ENCODE data around the gene TTLL8.

Gene TTLL8

DNA sequence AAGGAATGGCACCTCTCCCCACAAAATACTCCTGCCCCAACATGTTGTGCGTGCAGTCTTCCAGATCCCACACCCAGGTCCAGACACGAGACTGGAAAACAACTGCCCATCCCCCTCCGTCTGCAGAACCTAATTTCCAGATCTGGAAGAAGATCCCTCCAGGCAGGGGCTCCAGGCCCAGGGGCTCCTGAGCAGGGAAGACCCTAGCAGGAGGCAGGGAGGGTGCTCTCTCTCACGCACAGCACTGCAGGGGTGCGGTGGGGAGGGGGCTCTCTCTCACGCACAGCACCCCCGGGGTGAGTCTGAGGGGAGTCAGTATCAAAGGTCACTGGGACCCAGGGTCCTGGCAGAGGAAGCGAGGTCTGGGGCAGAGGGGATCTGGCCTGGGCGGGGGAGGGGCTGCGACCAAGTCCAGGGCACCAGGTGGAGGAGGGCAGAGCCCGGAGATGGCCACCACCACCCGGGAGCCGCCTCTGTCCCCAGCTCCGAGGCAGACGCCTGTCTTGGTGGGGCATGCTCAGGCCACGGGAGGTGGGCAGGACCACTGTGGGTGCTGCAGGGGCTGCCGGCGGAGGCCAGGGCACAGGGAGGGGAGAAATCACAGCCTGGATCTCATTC is 25.5 kb upstream of the TTLL8 start:
- in situ Hi-C loops (cut with MboI; ENCODE audit: low sequenced_read_pairs) = no loop called here

DNA sequence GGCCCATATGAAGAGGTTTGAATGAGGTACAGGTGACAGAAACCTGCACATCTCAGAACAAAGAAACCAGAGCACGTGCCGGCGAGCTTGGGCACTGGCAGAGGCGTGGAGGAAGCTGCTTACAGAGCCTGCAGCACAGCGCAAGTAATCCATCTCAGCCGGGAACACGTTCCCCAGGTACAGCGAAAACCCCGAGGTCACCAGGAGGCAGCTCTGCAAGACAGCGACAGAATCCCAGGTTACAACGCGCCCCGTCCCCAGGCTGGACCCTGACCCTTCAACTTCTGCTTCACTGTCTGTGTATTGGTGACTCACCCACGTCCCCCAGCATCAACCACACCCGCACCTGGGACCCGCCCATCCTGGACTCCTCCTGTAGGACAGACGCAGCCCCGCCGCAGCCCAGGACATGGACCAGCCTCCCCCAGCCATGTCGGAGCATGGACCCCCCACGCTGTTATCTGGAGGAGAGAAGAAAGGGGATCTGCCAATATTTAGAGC is 24.9 kb upstream of the TTLL8 start:
- in situ Hi-C loops (cut with MboI; ENCODE audit: low sequenced_read_pairs) = no loop called here

DNA sequence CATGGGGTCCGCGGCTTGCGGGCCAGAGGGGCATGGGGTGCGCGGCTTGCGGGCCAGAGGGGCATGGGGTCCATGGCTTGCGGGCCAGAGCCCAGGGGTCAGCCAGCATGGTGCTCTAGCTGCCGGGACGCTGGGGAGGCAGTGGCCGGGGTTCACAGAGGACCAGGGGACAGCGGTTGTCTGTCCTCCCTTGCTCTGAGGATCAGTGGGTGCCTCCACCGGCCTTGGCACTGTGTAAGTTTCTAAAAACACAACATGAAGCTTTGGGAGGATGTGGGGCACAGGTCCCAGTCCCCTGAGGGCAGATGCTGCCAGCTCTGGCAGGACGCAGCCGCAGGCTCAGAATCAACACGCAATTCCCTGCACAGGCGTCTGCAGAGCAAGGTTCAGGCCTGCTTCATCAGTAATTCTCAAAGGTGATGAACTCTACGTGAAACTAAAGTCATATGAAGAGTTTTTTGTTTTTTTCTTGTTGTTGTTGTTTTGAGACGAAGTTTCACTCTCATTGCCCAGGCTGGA is 24.2 kb upstream of the TTLL8 start:
- in situ Hi-C loops (cut with MboI; ENCODE audit: low sequenced_read_pairs) = no loop called here

DNA sequence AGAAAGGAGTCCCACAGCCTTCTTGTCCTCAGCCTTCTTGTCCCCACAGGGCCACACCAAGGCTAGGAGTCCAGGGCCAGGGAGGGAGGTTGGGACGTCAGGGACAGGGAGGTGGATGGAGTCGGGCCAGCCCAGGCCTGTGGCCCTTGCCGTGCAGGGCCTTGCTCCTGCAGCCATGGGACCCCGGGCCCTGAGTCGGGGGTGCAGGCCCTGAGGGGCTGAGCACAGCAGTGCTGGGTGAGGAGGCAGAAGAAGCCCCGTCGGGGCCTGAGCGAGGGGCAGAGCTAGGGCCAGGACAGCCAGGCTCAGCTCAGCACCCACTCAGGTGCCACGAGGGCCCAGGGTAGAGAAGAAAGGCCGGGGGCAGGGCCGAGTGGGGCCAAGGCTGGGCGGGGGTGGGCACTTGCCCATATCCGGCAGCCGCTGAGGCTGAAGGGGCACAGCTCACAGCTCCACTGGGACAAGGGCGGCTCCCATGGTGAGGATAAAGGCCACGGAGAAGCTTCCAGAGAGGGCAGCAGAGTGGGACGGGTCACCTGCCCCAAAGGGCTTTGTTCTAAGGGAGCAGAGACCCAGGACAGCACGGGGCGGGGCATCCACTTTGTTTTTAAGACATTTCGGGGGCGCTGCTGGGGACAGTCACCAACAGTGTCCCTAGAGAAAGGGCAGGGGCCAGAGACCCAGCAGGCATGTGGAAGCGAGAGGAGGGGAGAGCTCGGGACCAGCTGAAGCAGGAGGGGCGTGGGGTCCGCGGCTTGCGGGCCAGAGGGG is 23.5 kb upstream of the TTLL8 start:
- in situ Hi-C loops (cut with MboI; ENCODE audit: low sequenced_read_pairs) = no loop called here

DNA sequence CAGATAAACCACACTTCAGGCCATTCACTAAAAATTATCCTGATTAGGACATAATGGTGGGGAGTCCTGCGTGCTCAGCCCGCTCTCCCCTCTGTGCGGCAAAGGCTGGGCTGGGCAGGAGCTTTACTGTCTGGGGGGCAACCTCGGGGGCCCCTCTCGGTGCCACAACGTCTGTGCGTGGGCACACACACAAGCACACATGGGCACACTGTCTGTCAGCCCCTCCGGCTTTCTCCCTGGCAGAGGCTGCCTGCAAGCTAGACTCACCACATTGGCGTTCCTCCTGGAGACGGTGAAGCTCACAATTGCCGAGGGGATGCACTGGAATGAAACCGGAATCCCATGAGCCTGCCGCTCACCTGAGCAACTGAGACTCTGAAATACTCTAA is 22.0 kb upstream of the TTLL8 start:
- in situ Hi-C loops (cut with MboI; ENCODE audit: low sequenced_read_pairs) = no loop called here

DNA sequence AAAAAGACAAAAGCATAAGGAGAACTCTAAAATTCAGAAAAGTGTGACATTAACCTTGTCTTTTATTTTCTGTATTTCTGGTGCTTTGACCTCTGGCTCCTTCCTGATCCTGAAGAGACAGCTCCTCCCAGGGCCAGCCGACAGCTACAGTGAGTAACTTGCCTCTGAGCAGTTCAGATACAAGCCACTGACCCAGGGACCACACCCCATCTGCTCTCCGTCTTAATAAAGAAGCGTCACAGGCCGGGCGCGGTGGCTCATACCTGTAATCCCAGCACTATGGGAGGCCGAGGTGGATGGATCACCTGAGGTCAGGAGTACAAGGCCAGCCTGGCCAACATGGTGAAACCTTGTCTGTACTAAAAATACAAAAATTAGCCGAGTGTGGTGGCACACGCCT is 20.7 kb upstream of the TTLL8 start:
- in situ Hi-C loops (cut with MboI; ENCODE audit: low sequenced_read_pairs) = no loop called here

DNA sequence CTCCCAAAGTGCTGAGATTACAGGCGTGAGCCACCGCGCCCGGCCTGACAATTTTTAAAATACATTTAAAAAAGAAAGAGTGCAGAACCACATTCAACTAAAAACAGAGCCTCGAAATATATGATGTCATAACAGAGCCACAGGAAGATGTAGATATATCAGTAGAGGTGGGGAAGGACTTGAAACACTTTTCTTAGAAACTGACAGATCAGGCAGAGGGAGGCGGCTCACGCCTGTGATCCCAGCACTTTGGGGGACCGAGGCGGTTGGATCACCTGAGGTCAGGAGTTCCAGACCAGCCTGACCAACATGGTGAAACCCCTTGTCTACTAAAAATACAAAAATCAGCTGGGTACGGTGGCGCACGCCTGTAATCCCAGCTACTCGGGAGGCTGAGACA is 20.1 kb upstream of the TTLL8 start:
- in situ Hi-C loops (cut with MboI; ENCODE audit: low sequenced_read_pairs) = no loop called here

DNA sequence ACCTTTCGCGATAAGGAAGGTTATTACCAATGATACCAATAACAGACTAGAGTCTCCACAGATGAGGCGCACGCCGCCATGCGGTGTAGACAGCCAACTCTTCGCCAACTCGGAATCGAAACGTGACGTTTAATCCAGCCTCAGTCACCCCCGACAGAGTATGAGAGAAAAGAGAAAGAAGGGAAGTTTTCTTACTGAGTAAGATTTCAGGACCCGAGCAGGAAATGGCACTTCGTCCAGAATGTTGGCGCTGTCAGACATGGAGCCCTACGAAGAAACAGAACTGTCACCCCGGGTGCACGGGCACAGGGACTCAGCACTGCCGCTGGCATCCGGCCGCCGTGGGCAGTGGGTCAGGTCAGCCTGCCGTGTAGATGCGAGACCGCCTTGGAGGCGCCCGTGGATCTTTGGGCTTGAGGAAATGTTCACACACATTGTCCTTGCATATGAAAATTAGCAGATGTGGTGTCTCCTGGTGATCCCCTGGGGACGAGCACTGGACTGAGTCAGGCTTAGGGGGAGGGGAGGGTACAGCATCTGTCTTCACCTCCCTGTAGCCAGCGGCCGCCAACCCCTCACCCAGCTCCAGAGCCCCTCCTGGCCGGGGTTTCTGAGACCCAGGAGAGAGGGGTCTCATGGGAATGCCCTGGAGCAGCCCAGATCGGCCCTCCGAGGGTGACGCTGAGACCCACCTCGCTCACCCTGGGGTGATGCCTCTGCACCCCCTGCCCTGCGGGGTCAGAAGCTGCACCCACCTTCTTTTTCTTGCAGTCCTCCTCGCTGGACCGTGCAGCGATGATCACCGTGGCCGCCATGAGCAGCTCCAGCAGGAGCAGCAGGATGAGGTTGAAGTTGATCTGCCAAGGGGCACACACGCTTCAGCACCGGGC is 18.8 kb upstream of the TTLL8 start:
- in situ Hi-C loops (cut with MboI; ENCODE audit: low sequenced_read_pairs) = no loop called here

DNA sequence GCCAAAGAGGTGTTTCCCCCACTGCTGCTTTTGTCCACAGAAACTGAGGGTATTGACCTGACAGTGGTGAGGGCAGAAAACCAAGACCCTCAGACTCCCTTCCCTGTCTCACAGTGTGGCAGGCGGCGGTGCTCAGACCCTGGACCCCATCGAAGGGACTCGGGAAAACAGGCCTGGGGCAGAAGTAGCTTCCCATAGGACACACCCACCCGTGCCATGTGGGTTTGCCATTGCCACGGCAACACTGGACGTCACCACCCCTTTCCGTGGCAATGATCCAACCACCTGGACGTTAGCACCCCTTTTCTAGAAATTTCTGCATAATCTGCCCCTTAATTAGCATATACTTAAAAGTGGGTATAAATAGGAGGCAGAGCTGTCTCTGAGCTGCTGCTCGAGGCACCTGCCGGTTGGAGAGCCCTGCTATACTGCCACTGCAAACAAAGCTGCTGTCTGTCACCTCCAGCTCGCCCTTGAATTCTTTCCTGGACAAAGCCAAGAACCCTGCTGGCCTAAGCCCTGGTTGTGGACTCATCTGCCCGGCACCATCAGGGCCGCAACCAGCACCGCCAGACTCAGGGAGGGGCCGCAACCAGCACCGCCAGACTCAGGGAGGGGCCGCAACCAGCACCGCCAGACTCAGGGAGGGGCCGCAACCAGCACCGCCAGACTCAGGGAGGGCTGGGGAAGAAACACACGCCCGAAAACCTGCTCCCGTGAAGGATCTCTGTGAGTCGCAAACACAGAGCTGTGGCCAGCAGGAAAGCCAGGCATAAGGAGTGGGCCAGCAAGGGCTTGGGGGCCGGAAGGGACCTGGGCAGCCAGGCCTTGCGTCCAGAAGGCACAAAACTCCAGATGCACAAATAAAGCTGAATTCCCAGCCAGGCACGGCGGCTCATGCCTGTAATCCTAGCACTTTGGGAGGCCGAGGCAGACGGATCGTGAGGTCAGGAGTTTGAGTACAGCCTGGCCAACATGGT is 16.7 kb upstream of the TTLL8 start:
- in situ Hi-C loops (cut with MboI; ENCODE audit: low sequenced_read_pairs) = no loop called here

DNA sequence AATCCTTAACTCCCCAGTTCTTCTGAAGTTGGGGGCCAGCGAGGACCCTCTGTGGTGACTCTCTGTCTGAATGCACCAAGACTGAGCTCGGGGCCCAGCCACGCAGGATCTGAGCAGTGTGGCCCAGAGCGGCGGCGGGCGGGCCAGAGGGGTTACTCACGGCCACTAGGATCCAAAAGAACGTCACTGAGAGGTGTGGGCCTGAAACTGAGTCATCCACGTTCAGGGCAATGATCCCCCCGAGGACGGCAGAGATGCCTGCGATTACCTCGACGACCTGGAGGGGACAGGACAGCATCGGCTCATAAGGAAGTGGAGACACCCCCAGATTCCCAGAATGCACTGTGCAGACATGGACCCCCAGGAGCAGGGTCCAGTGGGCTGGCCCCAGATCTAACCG is 16.0 kb upstream of the TTLL8 start:
- in situ Hi-C loops (cut with MboI; ENCODE audit: low sequenced_read_pairs) = no loop called here

DNA sequence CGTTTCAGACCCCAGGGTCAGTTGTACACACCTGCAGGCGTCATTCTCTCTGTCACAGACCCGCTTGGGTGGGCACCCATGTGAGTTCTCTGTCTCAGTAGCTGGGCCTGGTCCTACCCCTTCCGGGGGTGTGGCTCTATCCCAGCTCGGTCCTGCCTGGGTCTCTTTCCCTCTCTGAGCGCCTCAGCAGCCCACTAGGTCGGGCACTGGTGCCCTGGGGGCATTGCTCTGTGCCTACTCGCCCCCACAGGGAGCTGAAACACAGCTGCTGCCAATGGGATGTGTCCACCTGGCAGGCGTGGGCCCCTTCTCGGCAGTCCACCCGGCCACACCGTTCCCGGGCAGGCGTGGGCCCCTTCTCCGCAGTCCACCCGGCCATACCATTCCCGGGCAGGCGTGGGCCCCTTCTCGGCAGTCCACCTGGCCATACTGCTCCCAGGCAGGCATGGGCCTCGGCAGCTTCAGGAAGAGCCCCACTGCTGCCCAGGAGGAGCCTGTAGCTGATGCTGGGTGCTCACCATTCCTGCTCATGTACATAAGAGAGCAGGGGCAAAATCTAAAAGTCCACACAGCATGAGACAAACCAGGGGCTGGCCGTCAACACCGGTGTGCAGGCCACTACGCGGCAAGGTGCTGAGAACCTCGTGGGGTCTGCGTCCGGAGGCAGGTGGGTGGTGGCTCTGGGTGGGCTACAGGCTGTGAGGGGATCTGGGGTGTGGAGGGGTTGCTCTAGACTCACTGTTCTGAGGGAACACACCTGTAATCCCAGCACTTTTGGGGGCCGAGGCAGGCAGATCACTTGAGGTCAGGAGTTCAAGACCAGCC is 14.8 kb upstream of the TTLL8 start:
- in situ Hi-C loops (cut with MboI; ENCODE audit: low sequenced_read_pairs) = no loop called here

DNA sequence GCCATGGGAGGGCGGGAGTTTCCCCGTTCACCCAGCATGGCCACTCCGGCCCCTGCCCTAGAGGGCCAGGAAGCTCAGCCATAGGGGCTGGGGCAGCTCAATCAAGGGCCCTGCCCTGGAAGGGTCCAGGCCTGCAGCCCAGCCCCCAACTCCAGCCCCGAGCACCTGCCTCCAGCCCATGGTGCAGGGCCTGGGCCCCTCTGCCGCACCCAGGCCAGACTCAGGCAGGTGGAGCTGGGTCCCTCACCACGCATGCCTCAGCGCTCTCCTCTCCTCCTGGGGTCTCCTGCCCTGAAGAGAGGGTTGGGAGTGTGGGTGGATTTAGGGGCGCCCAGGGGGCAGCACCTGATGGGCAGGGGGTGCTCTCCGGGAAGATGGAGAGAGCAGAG is 14.1 kb upstream of the TTLL8 start:
- in situ Hi-C loops (cut with MboI; ENCODE audit: low sequenced_read_pairs) = no loop called here

DNA sequence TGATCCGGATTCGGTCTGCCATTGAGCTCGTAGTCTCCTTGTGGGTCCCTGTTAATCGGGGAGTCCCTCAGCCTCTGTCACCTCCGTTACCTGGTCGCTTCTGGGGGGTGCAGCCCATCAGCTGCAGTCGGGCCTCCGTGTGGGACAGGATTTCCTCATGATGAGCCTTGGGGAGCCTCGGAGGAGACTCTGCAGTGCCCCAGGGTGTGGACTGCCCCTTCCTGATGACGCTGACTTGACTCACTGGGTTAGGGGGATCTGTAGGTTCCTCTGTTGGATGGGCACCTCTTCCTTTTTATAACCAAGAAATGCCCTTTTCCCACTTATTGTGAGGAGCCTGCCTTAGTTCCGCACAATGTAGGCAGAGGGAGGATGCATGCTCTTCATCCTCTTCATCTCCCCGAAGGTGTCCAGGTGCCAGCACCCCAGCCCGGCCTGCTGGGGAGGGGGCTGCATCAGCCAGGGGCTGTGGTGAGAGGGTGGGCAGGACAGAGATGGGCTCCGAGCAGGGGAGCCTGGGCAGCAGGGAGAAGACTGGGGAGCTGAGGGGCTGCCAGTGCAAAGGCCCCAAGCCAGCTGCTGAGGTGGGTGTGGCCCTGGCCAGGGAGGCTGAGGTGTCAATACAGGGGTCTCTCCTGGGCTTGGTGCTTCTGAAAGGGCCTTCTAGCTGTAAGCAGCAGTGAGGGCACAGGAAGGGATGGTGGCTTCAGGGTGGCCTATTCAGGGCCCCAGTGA is 13.5 kb upstream of the TTLL8 start:
- in situ Hi-C loops (cut with MboI; ENCODE audit: low sequenced_read_pairs) = no loop called here

DNA sequence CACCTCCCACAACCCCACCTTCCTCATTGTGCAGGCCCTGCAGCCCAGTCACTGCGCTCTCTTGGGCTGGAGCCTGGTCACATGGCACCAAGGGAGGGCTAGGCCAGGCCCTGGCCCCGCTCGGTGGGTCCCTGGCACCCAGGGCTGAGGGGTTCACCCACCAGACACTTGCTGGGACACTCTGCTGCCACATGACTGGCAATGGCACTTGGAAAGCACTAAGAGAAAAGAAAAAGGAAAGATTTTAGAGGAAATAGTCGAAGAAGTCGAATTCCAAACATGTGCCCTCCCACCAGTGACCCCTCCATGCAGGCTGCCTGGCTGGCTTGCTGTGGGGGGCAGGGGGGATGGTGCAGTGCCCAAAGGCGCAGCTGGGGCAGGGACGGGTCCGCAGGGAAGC is 12.3 kb upstream of the TTLL8 start:
- in situ Hi-C loops (cut with MboI; ENCODE audit: low sequenced_read_pairs) = no loop called here

DNA sequence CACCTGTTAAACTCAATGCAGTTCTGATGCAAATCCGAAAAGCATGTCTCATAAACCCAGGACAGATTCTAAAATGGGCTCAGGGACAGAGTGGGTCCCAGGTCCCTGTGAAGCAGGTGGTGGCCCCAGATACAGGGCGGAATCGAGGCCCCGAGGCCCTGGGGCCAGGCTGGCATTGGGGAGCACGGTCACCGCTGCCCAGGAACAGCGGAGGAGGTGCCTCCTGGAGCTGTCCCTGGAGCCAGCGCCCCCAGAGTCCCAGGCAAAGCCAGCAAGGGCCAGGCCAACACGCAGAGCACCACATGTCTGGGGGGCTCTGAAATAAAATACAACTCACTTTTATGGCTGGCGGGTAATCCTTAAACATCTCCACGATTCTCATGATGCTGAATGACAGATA is 10.0 kb upstream of the TTLL8 start:
- in situ Hi-C loops (cut with MboI; ENCODE audit: low sequenced_read_pairs) = no loop called here

DNA sequence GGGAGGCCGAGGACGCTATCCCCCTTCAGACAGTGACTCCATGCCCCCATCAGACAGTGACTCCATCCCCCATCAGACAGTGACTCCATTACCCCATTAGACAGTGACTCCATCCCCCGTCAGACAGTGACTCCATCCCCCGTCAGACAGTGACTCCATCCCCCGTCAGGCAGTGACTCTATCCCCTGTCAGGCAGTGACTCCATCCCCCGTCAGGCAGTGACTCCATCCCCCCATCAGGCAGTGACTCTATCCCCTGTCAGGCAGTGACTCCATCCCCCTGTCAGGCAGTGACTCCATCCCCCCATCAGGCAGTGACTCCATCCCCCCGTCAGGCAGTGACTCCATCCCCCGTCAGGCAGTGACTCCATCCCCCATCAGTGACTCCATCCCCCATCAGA is 9.1 kb upstream of the TTLL8 start:
- in situ Hi-C loops (cut with MboI; ENCODE audit: low sequenced_read_pairs) = no loop called here

DNA sequence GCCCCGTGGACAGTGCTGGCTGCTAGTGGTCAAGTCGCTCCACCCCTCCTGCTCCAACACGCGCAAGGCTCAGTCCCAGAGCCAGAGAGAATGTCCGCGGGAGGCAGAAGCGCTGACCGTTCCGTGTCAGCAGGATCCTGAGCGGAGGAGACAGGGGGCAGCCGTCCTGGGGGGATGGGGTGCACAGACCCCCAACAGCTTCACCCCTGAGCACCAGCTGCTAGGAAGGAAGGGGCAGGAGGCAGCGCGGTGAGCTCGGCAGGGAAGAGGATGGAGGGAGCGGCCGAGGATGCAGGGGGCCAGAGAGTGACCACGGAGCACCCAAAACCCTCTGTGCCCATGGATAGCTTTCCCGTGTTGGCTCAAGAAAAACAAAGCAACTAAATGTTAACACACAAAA is 6.4 kb upstream of the TTLL8 start:
- in situ Hi-C loops (cut with MboI; ENCODE audit: low sequenced_read_pairs) = no loop called here

DNA sequence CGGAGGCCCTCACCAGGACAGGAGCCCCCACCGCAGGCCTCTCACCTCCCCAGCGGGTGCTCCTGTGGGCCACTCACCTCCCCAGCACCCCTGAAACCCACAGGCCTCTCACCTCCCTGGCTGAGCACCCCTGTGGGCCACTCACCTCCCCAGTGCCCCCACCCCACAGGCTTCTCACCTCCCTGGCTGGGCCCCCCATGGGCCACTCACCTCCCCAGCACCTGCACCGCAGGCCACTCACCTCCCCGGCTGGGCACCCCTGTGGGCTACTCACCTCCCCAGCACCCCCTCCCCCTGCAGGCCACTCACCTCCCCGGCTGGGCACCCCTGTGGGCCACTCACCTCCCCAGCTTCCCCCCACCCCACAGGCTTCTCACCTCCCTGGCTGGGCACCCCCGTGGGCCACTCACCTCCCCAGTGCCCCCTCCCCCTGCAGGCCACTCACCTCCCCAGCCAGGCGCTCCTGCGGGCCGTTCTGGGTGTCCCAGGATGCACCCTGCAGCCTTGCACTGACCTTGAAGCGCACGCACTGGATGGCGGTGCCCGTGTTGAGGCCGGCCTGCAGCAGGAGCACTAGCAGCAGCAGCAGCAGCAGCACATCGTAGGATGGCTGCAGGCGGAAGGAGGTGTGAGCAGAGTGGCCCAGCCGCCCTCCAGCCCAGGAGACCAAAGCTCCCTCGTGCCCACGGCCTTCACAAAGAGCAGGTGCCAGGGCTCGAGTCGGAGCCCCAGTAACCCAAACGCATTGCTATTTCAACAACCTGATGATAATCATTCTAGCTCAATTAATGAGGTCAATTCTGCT is 5.7 kb upstream of the TTLL8 start:
- in situ Hi-C loops (cut with MboI; ENCODE audit: low sequenced_read_pairs) = no loop called here
